GM18519 (cell line): ENCODE measurements around the gene IFNA5.

Source experiments
- ATAC-seq: cut with Tn5 transposase; IDR thresholded peaks from one replicate; pipeline ENCODE4 v1.9.1; 2021; ENCODE audit warnings: mild to moderate bottlenecking, moderate library complexity; ENCODE audit not compliant: unreplicated experiment, low FRiP score

The IFNA5 gene

DNA sequence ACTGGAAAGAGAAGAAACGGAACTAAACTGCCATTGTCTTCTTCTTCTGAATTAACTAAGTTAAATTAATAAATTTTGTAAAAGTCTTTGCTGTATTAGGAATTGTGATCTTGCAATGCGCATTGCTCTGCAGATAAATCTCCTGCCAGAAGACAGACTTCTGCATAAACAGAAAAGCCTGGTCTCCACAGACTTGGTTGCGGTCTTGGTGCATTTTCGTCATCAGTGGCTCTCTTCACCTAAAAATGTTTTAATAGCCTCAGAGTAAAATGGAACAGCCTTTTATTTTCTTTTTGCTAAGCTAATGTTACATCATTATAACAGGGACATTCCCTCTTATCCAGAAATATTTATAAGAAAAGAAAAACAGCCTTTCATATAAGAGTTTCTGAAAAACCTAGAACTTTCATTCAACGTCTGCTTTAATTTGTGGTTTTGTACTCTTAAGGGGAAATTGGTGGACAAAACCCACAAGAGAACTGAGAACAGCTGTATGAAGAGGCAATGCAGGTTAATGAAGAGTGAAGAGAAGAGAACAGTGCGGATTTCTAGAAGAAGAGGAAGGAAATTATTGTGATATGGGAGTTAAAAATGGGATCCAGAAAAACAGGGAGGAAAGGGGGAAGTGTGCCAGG, 10.1 kb downstream of the IFNA5 start:
- ATAC-seq = peak; percentile 76

DNA sequence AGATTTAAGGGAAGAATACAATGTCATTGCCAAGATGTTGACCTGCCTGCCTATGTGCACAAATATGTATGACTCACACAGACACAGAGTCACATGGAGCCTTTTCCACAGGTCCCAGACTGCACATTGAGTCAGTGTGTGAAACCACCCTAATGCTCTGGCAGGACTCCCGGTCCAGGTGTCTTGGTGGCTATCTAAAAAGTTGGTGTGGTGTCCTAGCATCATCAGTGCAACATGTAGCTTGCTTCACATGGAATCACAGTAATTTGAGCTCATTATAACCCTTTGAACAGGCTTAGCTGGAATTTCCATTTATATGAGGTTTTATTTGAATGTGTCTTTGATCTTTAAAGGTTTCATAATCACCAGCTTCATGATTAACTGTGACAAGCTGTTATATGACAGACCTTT, 10.7 kb downstream of the IFNA5 start:
- ATAC-seq = no peak

DNA sequence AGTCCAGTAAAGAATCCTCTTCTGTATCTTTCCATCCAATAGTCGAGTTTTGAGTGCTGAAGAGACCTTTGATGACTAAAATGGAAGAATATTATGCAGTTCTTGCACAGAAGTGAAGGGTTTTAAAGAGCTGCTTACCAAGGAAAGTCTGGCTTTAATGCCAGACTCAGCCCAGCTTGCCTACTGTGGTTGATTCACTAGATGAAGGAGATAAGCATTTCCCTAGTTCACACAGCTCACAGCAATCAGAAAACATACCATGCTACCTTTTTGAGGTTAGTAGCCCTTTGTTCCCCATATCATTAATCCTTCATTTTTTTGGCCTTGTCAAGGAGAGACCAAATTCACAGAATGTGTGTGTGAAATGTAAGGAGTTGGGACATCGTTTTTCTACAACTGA, 15.3 kb downstream of the IFNA5 start:
- ATAC-seq = no peak

DNA sequence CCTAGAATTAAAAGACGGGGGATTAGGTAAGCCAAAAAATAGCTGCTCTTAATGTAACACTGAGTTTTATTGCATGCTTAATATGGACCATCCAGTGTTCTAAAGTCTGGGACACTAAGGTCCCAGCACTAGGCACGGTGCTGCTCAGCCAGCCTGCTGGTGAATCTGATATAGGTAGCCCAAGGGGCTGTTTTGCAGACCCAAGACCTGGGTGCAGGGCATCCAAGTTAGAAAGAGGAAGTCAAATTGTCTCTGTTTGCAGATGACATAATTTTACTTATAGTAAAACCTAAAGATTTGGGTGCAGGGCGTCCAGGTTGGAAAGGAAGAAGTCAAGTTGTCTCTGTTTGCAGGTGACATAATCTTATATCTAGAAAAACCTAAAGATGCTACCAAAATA, 17.8 kb downstream of the IFNA5 start:
- no peak for ATAC-seq

DNA sequence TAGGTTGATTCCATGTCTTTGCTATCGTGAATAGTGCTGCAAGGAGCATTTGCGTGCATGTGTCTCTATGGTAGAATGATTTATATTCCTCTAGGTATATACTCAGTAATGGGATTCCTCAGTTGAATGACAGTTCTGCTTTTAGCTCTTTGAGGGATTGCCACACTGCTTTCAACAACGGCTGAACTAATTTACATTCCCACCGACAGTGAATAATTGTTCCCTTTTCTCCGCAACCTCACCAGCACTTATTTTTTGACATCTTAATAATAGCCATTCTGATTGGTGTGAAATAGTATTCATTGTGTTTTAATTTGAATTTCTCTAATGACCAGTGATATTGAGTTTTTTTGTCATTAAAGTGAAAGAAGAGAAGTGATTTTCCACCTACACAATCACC, 18.5 kb downstream of the IFNA5 start:
- no peak for ATAC-seq

DNA sequence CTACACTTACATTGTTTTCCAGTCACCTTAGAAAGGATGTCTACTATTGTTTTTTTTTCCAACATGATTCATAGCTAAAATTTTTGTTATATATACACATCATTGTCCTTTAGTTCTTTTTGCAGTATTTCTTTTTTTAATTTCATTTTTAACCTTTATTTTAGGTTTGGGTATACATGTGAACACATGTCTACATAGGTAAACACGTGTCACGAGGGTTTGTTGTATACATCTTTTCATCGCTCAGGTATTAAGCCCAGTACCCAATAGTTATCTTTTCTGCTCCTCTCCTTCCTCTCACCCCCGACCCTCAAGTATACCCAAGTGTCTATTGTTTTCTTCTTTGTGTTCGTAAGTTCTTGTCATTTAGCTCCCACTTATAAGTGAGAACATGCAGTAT, 19.0 kb downstream of the IFNA5 start:
- ATAC-seq = no peak

DNA sequence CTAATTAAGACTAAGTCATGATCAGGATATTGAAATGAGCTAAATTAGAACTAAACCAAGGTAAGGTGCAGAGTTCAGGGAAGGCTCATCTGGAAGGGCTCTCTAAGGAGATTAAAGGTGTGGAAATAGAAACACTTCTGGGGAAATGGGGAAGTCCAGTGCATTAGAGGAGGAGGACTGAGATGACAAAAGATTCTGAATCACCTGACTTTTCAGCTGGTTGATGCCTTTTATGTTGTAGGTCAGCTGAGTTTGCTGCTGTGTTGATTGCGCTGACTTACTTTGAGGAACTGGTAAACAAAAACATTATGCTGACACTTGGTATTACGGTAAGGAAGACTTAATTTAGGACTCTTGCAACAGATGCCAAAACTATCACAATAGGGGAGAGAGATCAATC, 23.8 kb downstream of the IFNA5 start:
- no peak for ATAC-seq

DNA sequence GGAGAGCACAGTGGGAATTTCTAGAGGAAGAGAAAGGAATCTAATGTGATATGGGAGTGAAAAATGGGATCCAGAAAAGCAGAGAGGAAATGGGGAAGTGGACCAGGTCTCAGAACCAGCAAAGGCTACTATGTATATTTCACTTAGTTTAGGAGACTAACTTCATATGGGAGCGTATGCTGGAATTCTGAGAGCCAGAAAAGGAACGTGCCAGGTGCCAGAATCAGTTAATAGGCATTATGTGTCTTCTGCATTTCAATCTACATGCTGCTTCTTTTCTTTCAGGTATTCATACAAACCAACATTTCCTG, 36.8 kb downstream of the IFNA5 start:
- no peak for ATAC-seq

DNA sequence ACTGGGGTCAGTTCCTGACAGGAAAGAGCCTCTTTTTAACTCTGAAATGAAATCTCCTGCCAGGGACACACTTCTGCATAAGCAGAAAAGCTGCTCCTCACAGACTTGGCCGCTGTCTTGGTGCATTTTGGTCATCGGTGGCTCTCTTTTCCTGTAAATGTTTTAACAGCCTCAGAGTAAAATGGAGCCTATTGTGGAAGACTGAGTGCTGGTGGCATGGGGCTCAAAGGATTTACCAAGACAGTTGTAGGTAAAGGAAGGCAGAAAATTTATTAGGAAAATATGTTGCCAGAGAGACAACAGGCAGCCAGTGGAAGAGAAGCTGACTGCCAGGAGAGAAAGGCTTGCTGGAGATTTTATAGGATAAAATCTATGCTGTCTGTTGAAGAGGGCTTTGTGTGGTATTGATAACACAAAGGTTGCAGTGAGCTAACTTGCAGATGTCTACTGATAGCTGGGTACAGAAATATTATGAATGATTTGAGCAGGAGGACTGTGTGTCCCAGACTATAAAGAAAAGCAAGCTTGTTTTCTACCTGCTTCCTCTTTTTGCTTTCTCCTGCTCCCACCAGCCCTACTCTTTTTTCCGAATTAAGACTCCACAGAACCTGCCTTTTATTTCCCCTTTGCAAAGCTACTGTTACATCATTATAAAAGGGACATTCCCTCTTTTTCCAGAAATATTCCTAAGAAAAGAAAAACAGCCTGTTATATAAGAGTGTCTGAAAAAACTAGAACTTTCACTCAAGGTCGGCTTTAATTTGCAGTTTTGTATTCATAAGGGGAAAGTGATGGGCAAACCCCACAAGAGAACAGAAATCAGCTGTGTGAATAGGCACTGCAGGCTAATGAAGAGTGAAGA, 37.4 kb downstream of the IFNA5 start:
- peak; percentile 61 for ATAC-seq

DNA sequence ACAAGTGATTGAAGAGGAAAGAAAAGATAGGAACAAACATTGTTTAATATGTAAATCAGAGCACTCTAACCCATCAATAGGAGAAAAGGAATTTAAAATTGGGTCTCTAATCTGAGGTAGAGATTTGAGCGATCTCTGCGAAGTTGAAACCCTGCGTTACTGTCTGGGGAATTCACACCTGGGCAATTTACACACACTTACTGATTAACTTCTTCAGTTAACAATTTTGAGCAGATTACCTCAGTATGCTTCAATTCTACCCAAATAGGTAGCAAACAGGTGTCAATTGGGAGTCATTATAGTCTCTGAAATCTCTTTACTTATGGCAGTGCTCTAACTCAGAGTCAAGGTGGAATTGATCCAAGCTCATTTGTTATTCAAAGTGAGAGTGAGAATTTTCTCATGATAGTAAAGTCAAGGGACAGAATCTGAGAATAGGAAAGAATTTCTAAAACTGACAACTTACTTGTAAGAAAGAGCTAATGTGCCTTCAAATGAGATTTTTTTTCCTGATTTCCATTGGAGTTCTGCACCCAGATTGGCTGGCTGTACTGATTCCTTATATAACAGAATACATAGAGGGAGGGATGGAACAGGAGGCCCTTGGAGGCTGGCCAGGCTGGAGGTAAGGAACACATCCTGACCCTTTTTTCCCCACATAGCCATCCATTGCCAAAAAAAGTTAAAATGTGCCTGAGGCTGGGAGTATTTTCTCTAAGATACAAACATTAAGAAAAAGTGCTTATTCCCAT, 38.2 kb downstream of the IFNA5 start:
- ATAC-seq = no peak

DNA sequence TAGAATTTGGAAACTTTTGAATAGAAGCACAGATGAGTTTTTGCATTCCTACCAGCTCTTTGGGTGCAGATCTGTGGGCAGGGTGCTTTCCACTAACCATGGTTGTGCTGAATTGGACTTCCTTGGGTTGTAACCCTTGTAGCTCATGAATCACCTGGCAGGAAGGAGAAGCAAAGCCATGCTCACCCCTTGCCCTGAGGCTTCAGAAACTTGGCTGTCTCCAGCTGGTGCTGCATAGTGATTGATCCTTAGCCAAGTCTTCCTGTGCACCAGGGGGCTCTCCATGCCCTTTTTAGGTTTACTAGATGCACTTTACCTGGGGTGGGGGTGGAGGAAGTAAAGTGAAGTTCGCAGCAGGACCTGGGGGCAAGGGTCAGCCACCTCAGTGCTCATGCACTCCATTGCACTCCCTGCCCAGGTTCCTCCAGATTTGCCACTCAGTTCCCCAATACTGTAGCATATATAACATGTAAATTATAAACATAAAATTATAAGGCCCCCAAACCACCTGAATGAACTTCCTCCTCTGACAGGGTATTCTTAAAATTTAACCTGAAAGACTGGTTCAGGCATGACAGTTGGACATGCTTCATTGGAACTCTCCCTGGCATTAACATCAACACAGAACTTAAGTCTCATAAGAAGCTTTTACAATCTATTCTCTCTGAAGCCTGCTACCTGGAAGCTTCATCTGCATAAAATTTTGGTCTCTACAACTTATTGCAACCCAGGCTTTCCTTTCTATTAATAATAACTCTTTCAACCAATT, 39.5 kb downstream of the IFNA5 start:
- ATAC-seq = no peak

DNA sequence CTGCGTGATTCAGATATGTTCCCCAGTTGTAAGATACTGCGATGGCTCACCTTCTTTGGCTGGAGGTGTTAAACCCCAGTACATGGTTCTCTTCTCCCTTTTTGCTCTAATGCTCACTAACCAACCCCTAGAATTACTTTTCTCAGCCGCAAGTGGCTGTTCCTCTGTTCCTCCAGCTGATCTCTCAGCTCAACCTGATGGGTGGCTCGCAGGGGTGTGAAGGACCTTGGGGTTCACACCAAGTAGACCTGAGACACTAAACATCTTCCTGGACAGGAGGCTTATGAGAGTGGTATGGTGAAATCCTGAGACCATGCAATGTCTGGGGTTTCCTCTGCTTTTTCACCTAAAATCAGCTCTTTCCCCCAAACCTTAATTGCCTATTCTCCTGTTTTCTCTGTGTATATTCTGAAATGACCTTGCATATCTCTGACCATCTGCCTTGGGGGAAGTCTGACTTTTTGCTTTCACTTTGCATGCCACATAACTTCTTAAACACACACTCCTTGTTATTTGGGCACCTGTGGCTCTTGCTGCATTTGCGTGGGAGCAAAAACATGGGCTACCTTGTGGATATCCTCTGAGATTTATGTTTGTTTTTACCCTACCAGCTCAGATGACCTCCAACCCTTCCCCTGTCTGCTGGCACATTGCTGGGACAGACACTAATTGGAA, 49.4 kb downstream of the IFNA5 start:
- no peak for ATAC-seq
